Measurements from ENCODE around the gene TRAP1.
"Not testable (repeated sequence)": the region's sequence is repeated elsewhere in the genome, so short reads cannot be mapped to it uniquely, and the experiment has no call there.

The TRAP1 gene

GRCh38 chr16:3673676-3674377 is 43.5 kb downstream of the TRAP1 start:
- DNase-seq (ENCODE audit: low read depth), result no peak

GRCh38 chr16:3673201-3673600 is 44.1 kb downstream of the TRAP1 start:
- no peak for DNase-seq (ENCODE audit: low read depth)

- no peak for DNase-seq (ENCODE audit: low read depth)
These were observed 44.7 kb downstream of the TRAP1 start for GRCh38 chr16:3672571-3673041.

GRCh38 chr16:3671424-3671823 is 45.9 kb downstream of the TRAP1 start:
- DNase-seq (ENCODE audit: low read depth), result no peak

DNA sequence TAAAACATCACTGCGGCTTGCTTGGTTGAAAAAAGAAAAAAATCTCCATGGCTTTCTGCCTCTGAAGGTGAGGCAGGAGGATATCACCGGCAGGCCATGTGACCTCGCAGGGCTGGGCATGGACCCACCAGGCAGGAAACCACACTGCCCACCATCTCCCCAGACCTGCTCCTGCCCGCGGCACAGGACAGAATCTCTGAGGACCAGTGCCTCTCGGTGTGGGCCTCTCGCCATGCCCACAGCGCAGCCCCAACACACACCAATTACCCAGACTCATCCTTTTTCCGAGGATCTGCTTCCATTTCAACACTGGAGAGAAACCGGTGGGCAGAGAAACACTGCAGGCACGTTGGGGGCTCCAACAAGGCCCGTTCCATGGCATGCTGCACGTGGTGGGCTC is 46.6 kb downstream of the TRAP1 start:
- no peak for DNase-seq (ENCODE audit: low read depth)

- no peak for DNase-seq (ENCODE audit: low read depth)
These were observed 48.2 kb downstream of the TRAP1 start for GRCh38 chr16:3669082-3669481.

GRCh38 chr16:3668626-3669025 is 48.7 kb downstream of the TRAP1 start:
- DNase-seq (ENCODE audit: low read depth), result no peak

GRCh38 chr16:3665508-3665907 is 51.8 kb downstream of the TRAP1 start:
- DNase-seq (ENCODE audit: low read depth), result no peak

GRCh38 chr16:3664187-3664896 is 53.0 kb downstream of the TRAP1 start:
- DNase-seq (ENCODE audit: low read depth), result no peak

DNA sequence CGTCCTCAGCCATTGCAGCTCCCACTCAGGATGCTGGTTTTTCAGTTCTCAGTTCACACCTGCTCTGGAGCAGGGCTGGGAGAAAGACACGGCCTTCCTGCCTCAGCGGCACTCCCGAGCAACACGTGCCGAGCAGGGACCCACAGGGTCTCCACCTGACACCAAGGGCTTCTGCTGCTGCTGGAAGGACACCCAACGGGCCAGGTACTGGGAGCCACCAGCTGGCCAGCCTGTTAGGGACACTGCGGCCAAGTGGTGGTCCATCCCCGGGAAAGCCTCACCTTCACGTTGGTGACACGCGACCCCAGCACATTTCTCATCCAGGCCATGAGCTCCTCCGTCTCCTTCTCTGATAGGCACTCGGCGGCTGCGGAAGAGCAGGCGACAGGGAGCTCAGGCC is 54.7 kb downstream of the TRAP1 start:
- no peak for DNase-seq (ENCODE audit: low read depth)

GRCh38 chr16:3661922-3662321 is 55.4 kb downstream of the TRAP1 start:
- DNase-seq (ENCODE audit: low read depth), result no peak

DNA sequence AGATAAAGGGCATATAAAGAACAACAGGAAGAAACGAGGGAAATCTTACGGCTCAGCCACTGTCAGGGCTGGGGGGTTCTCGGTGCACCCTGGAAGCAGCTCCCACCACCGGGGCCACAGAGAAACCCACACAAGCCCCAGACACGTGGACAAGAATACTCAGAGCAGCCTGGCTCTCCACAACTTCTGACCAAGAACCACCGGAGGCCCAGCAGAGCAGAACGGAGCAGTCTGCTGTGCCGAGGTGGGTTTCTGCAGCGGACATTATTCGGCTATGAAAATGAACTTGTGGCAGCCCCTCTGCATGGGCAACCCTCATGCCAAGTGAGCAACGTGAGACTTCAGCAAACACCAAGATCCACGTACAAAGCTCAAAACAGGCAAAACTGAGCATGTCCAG is 56.0 kb downstream of the TRAP1 start:
- no peak for DNase-seq (ENCODE audit: low read depth)

- DNase-seq (ENCODE audit: low read depth), result peak; percentile 97
These were observed 58.1 kb downstream of the TRAP1 start for GRCh38 chr16:3659251-3659650.

DNA sequence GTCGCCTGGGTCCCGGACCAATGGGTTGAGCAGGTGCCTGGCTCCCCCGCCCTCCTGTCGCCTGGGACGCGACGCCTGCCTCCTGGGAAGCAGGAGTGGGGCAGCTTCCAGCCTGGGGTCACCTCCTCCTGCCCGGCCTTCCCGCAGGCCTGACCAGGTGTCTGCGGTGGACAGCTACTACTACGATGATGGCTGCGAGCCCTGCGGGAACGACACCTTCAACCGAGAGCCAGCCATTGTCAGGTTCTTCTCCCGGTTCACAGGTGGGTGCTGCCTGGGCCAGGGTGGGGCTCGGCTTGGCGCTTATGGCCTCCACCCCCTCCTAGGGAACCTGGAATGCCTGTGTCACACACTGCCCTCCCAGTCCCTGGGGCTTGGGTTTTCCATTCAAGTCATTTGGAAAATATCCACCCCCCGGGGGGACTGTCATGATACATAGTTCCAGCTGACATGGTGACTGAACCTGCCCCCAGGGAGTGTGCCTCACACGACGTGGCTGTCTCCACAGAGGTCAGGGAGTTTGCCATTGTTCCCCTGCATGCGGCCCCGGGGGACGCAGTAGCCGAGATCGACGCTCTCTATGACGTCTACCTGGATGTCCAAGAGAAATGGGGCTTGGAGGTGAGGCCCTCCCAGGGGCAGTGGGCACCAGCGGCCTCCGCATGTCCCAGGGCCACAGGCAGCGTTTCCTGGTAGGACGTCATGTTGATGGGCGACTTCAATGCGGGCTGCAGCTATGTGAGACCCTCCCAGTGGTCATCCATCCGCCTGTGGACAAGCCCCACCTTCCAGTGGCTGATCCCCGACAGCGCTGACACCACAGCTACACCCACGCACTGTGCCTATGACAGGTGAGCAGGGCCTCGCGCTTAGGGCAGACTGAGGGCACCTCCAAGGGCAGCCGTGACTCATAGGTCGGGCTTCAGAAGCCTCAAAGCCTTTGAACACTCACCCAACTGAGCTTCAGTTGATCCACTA is 60.5 kb downstream of the TRAP1 start:
- DNase-seq (ENCODE audit: low read depth), result peak; percentile 28

DNA sequence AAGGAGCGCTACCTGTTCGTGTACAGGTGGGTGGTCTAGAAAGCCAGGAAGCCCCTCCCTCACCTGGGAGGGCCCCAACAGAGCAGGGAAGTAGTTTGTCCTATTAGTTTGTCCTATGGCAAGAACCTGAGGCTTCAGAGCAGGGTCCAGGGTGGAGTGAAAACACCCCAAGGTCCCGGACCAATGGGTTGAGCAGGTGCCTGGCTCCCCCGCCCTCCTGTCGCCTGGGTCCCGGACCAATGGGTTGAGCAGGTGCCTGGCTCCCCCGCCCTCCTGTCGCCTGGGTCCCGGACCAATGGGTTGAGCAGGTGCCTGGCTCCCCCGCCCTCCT is 61.2 kb downstream of the TRAP1 start:
- not testable (repeated sequence) for DNase-seq (ENCODE audit: low read depth)

- DNase-seq (ENCODE audit: low read depth), result no peak
These were observed 61.7 kb downstream of the TRAP1 start for GRCh38 chr16:3655396-3656159.

GRCh38 chr16:3655030-3655395 is 62.3 kb downstream of the TRAP1 start:
- DNase-seq (ENCODE audit: low read depth), result no peak

DNA sequence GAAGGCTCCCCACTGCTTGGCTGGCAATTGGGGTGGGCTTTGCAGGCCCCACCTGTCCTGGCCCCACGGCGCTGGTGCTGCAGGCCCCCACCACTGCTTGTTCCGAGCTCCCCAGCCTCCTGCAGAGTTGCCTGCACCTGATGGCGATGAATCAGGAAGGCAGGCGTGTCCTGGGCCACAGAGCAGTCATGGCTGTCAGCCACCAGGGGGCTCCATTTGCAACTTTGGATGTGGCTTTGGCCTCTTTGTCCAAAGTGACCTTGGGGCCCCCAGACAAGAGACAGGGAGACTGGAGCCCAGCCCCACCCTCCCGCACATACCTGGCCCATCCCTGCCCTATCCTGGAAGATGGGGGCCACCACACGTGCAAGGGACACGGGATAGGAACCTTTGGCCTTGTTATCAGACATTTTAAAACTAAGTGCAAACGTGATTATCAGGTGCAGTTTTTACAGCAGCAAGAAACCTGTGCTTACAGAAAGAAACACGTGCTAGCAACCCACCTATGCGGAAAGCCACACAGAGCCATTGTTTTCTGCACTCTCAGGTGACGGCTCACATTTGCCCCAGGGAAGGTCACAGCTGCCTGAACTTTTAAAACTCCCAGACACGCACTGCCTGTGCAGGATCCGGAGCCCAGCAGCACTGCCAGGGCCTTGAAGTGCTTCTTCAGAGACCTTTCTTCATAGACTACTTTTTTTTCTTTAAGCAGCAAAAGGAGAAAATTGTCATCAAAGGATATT is 62.9 kb downstream of the TRAP1 start, which contains the start of gene DNASE1:
Gene DNASE1, plus strand, starts transcription at position 443 of the 743 bp plus-strand sequence. CDS start 683 bp downstream, outside the sequence.
- peak; percentile 59 for DNase-seq (ENCODE audit: low read depth)

- no peak for DNase-seq (ENCODE audit: low read depth)
These were observed 64.7 kb downstream of the TRAP1 start for GRCh38 chr16:3652373-3653195.

Measured in amniotic epithelial cell (primary cell).